ENCODE data around the gene GRHL1. TPM values are rescaled to one million over a fixed set of nuclear protein-coding genes. Genes with fewer than 3 reads are reported as not detected.
A peak's percentile ranks its signal among the peaks of the same experiment; 100 is the strongest.

GRHL1 gene
- total and polyA plus RNA-seq, 9 of the 15 experiments (the other 6 are each of a cell fraction or from before 2014, with no cell fraction given) = 1.7 to 6.1 (median 4.7) TPM

- TF ChIP-seq TCF15 (CRISPR knock-in tag; IDR thresholded peaks at IDR 0.05) = no peak
- TF ChIP-seq, protein P1, sequence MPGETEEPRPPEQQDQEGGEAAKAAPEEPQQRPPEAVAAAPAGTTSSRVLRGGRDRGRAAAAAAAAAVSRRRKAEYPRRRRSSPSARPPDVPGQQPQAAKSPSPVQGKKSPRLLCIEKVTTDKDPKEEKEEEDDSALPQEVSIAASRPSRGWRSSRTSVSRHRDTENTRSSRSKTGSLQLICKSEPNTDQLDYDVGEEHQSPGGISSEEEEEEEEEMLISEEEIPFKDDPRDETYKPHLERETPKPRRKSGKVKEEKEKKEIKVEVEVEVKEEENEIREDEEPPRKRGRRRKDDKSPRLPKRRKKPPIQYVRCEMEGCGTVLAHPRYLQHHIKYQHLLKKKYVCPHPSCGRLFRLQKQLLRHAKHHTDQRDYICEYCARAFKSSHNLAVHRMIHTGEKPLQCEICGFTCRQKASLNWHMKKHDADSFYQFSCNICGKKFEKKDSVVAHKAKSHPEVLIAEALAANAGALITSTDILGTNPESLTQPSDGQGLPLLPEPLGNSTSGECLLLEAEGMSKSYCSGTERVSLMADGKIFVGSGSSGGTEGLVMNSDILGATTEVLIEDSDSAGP (CRISPR knock-in tag; IDR thresholded peaks at IDR 0.05) = no peak
- TF ChIP-seq CREBBP (IDR thresholded peaks at IDR 0.05; ENCODE audit: low read depth, low read length) = no peak
- TF ChIP-seq SIN3A (IDR thresholded peaks at IDR 0.05; ENCODE audit: borderline replicate concordance in 2 of 2, control insufficient read depth in 1 of 2, low read depth in 2 of 2, low read length in 2 of 2) = no peak
- no peak for TF ChIP-seq RBM22 (IDR thresholded peaks at IDR 0.05; ENCODE audit: low read depth, low read length, poor library complexity, severe bottlenecking)
- TF ChIP-seq, protein P2, sequence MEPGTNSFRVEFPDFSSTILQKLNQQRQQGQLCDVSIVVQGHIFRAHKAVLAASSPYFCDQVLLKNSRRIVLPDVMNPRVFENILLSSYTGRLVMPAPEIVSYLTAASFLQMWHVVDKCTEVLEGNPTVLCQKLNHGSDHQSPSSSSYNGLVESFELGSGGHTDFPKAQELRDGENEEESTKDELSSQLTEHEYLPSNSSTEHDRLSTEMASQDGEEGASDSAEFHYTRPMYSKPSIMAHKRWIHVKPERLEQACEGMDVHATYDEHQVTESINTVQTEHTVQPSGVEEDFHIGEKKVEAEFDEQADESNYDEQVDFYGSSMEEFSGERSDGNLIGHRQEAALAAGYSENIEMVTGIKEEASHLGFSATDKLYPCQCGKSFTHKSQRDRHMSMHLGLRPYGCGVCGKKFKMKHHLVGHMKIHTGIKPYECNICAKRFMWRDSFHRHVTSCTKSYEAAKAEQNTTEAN (CRISPR knock-in tag; IDR thresholded peaks at IDR 0.05) = no peak
- no peak for TF ChIP-seq ILK (tag; IDR thresholded peaks at IDR 0.05; ENCODE audit: borderline replicate concordance, low read depth)
- TF ChIP-seq, protein P3, sequence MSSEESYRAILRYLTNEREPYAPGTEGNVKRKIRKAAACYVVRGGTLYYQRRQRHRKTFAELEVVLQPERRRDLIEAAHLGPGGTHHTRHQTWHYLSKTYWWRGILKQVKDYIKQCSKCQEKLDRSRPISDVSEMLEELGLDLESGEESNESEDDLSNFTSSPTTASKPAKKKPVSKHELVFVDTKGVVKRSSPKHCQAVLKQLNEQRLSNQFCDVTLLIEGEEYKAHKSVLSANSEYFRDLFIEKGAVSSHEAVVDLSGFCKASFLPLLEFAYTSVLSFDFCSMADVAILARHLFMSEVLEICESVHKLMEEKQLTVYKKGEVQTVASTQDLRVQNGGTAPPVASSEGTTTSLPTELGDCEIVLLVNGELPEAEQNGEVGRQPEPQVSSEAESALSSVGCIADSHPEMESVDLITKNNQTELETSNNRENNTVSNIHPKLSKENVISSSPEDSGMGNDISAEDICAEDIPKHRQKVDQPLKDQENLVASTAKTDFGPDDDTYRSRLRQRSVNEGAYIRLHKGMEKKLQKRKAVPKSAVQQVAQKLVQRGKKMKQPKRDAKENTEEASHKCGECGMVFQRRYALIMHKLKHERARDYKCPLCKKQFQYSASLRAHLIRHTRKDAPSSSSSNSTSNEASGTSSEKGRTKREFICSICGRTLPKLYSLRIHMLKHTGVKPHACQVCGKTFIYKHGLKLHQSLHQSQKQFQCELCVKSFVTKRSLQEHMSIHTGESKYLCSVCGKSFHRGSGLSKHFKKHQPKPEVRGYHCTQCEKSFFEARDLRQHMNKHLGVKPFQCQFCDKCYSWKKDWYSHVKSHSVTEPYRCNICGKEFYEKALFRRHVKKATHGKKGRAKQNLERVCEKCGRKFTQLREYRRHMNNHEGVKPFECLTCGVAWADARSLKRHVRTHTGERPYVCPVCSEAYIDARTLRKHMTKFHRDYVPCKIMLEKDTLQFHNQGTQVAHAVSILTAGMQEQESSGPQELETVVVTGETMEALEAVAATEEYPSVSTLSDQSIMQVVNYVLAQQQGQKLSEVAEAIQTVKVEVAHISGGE (CRISPR knock-in tag; IDR thresholded peaks at IDR 0.05) = peak in 1 of 3 experiments; percentile 53; a peak in 1 of 6 replicates
- TF ChIP-seq PHB2 (IDR thresholded peaks at IDR 0.05; ENCODE audit: low read depth) = no peak
- peak; percentile 61; the same call in 1 of the 2 replicates for TF ChIP-seq TFAP4 (CRISPR knock-in tag; IDR thresholded peaks at IDR 0.05; ENCODE audit: borderline replicate concordance)
- no peak for TF ChIP-seq HMG20B (CRISPR knock-in tag; IDR thresholded peaks at IDR 0.05)
- no peak for TF ChIP-seq GTF2F1 (IDR thresholded peaks at IDR 0.05; ENCODE audit: low read depth, low read length)
- TF ChIP-seq KLF6 (CRISPR knock-in tag; IDR thresholded peaks at IDR 0.05; ENCODE audit: borderline replicate concordance) = no peak
- TF ChIP-seq DACH1 (IDR thresholded peaks at IDR 0.05; ENCODE audit: partially characterized antibody) = no peak
- TF ChIP-seq PRPF4 (IDR thresholded peaks at IDR 0.05; ENCODE audit: insufficient read depth, low read depth, low read length, poor library complexity, severe bottlenecking) = no peak
- no peak for TF ChIP-seq MXI1 (IDR thresholded peaks at IDR 0.05; ENCODE audit: low read depth, low read length)
- TF ChIP-seq BDP1 (IDR thresholded peaks at IDR 0.05; ENCODE audit: insufficient read depth, insufficient read length) = no peak
- no peak for TF ChIP-seq C11orf30 (IDR thresholded peaks at IDR 0.05; ENCODE audit: low read depth)
- no peak for TF ChIP-seq PHF20 (IDR thresholded peaks at IDR 0.05; ENCODE audit: partially characterized antibody)
- TF ChIP-seq ZEB2 (IDR thresholded peaks at IDR 0.05) = no peak
These were observed 37.0 kb upstream of the GRHL1 start (continued) for GRCh38 chr2:9914384-9915065.

Data from K562 (cell line).